K562 (cell line): Measurements from ENCODE around the gene LRRC8C. TPM values are rescaled to one million over a fixed set of nuclear protein-coding genes. Genes with fewer than 3 reads are reported as not detected.

Experiments used
- ATF7 ChIP-seq: fragments of 450-650 bp; IDR thresholded peaks from 2 replicates; pipeline ENCODE4 v1.7.1; 2014; ENCODE audit warnings: mild to moderate bottlenecking, moderate library complexity
- CXXC5 ChIP-seq: fragments of 250-450 bp; sonication (Bioruptor Pico); IDR thresholded peaks from 2 replicates; pipeline ENCODE4 v1.8.0; 2022; ENCODE audit warnings: inconsistent platforms, mild to moderate bottlenecking, moderate library complexity
- DPF2 ChIP-seq: fragments of 450-650 bp; IDR thresholded peaks from 2 replicates; pipeline ENCODE4 v1.6.1; 2016
- POLR2A ChIP-seq: fragments of 450-650 bp; conservative IDR thresholded peaks from 2 replicates; pipeline ENCODE4 v1.6.1; 2016
- RCOR1 ChIP-seq, 2 experiments: IDR thresholded peaks; 2 replicates each; pipeline ENCODE4 v1.6.1; 2012; ENCODE audit warnings: low read depth in 2 of 2, low read length in 2 of 2, borderline replicate concordance in 1 of 2, improper control_type of control experiment in 1 of 2
- SETDB1 ChIP-seq: IDR thresholded peaks from one replicate; pipeline ENCODE4 v1.6.1; 2012; ENCODE audit warnings: low read length, control low read depth, inconsistent platforms
- TCF3 ChIP-seq: sonication (generic); formaldehyde crosslinking; IDR thresholded peaks from 2 replicates; pipeline ENCODE4 v1.4.0; 2020; ENCODE audit warnings: mild to moderate bottlenecking, missing genetic modification reagents
- ZBTB8A ChIP-seq: fragments of 450-650 bp; IDR thresholded peaks from 2 replicates; pipeline ENCODE4 v1.6.1; 2018; ENCODE audit warnings: mild to moderate bottlenecking, moderate library complexity; ENCODE audit not compliant: partially characterized antibody
- ZSCAN32 ChIP-seq: fragments of 450-650 bp; formaldehyde crosslinking; IDR thresholded peaks from 2 replicates; pipeline ENCODE4 v1.4.0; 2020; ENCODE audit warnings: mild to moderate bottlenecking, moderate library complexity
- polyA plus RNA-seq, 8 experiments: library from polyadenylated mRNA; depleted of rRNA in 4 of 8; stranded (reverse) in 5 of 8; unstranded in 3 of 8; fragments of >200 nt; fragmentation: Nextera tagmentation in 2 of 8; fragmentation: Illumina TruSeq in 1 of 8; extraction: Ambion mirVana in 2 of 8; extraction: Trizol in 1 of 8; gene quantifications; 2 replicates each; pipeline versions ENCODE4 v1.2.1 to v1.2.3, GENCODE V29; 2011 to 2014; ENCODE audit warnings: inconsistent platforms in 1 of 8, missing spikeins in 1 of 8
- total RNA-seq, 7 experiments: library from RNA; depleted of rRNA in 6 of 7; stranded (reverse); fragments of >200 nt in 6 of 7; fragmentation: Illumina TruSeq in 2 of 7; extraction: Trizol in 2 of 7; gene quantifications; 2 replicates each; pipeline versions ENCODE4 v1.2.1 to v1.2.3, GENCODE V29; 2011 to 2021; ENCODE audit warnings: low replicate concordance in 1 of 7
- TF ChIP-seq, protein P1 (sequence below): fragments of 450-650 bp; conservative IDR thresholded peaks from 2 replicates; pipeline ENCODE4 v1.6.1; 2016; ENCODE audit warnings: missing genetic modification characterization, low read depth, mild to moderate bottlenecking, missing compliant biosample characterization, moderate library complexity
- TF ChIP-seq, protein P2 (sequence below): sonication (generic); formaldehyde crosslinking; IDR thresholded peaks from 2 replicates; pipeline ENCODE4 v1.8.1; 2023; ENCODE audit warnings: missing genetic modification reagents, mild to moderate bottlenecking, borderline replicate concordance

LRRC8C gene
- total and polyA plus RNA-seq, 9 of the 15 experiments (the other 6 are each of a cell fraction or from before 2014, with no cell fraction given): 1.00 to 12.5 (median 4.5) TPM

DNA sequence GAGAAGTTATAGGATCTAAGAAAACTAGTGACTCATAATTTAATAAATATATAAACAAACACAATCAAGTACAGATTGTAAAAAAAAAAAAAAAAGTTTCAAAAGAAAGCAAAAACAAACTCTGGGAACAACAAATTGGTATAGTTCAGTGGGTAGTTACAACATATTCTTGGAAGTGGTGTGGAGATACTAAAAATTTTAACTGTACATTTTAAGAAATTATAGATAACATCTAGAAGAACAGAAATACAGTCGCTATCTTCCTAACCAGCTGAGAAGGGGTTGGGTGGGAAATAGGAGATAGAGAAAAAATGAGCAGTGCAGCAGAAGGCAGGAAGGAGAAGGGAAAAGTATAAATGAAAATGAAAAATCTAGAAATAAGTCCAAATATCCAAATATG lies 70.5 kb downstream of the LRRC8C start (continued):
- TF ChIP-seq, protein P1, sequence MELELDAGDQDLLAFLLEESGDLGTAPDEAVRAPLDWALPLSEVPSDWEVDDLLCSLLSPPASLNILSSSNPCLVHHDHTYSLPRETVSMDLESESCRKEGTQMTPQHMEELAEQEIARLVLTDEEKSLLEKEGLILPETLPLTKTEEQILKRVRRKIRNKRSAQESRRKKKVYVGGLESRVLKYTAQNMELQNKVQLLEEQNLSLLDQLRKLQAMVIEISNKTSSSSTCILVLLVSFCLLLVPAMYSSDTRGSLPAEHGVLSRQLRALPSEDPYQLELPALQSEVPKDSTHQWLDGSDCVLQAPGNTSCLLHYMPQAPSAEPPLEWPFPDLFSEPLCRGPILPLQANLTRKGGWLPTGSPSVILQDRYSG (tag): no peak
- TF ChIP-seq ZBTB8A: no peak
- TF ChIP-seq TCF3 (CRISPR knock-in tag): peak; percentile 87
- TF ChIP-seq, protein P2, sequence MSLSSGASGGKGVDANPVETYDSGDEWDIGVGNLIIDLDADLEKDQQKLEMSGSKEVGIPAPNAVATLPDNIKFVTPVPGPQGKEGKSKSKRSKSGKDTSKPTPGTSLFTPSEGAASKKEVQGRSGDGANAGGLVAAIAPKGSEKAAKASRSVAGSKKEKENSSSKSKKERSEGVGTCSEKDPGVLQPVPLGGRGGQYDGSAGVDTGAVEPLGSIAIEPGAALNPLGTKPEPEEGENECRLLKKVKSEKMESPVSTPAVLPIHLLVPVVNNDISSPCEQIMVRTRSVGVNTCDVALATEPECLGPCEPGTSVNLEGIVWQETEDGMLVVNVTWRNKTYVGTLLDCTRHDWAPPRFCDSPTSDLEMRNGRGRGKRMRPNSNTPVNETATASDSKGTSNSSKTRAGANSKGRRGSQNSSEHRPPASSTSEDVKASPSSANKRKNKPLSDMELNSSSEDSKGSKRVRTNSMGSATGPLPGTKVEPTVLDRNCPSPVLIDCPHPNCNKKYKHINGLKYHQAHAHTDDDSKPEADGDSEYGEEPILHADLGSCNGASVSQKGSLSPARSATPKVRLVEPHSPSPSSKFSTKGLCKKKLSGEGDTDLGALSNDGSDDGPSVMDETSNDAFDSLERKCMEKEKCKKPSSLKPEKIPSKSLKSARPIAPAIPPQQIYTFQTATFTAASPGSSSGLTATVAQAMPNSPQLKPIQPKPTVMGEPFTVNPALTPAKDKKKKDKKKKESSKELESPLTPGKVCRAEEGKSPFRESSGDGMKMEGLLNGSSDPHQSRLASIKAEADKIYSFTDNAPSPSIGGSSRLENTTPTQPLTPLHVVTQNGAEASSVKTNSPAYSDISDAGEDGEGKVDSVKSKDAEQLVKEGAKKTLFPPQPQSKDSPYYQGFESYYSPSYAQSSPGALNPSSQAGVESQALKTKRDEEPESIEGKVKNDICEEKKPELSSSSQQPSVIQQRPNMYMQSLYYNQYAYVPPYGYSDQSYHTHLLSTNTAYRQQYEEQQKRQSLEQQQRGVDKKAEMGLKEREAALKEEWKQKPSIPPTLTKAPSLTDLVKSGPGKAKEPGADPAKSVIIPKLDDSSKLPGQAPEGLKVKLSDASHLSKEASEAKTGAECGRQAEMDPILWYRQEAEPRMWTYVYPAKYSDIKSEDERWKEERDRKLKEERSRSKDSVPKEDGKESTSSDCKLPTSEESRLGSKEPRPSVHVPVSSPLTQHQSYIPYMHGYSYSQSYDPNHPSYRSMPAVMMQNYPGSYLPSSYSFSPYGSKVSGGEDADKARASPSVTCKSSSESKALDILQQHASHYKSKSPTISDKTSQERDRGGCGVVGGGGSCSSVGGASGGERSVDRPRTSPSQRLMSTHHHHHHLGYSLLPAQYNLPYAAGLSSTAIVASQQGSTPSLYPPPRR (CRISPR knock-in tag): no peak
- TF ChIP-seq POLR2A: no peak
- TF ChIP-seq DPF2: peak; percentile 97
- TF ChIP-seq ZSCAN32 (CRISPR knock-in tag): no peak
- peak in 1 of 2 experiments; percentile 71; a peak in 1 of 4 replicates for TF ChIP-seq RCOR1 (IDR thresholded peaks at IDR 0.05; ENCODE audit: borderline replicate concordance in 1 of 2, low read depth in 2 of 2, low read length in 2 of 2)
- peak; percentile 40 for TF ChIP-seq CXXC5 (CRISPR knock-in tag)
- no peak for TF ChIP-seq SETDB1
- TF ChIP-seq ATF7: 0 out of 2 replicates have a peak, but pooled peaks have one; percentile 18
